Effector memory CD4-positive, alpha-beta T cell (primary cell): Measurements from ENCODE around the gene ITGBL1.

Source experiments
- DNase-seq, 3 donors: peaks; one replicate each; pipeline ENCODE4 v3.0.0-alpha.2; 2020
- H3K27ac ChIP-seq: 2 replicates; pipeline ENCODE4 v1.7.0; 2013; ENCODE audit warnings: mild to moderate bottlenecking, low read length, moderate library complexity; ENCODE audit not compliant: insufficient read depth, poor library complexity, severe bottlenecking
- H3K27me3 ChIP-seq: replicated peaks from 2 replicates; pipeline ENCODE4 v1.7.0; 2013; ENCODE audit warnings: mild to moderate bottlenecking, low read length; ENCODE audit not compliant: insufficient read depth, control insufficient read depth, poor library complexity, severe bottlenecking
- H3K36me3 ChIP-seq: 2 replicates; pipeline ENCODE4 v1.7.0; 2013; ENCODE audit warnings: mild to moderate bottlenecking, low read length, moderate library complexity; ENCODE audit not compliant: control insufficient read depth, insufficient read depth
- H3K4me1 ChIP-seq: 2 replicates; pipeline ENCODE4 v1.7.0; 2013; ENCODE audit warnings: low read length, mild to moderate bottlenecking; ENCODE audit not compliant: control insufficient read depth, insufficient read depth, poor library complexity, severe bottlenecking
- H3K4me3 ChIP-seq: 2 replicates; pipeline ENCODE4 v1.7.0; 2013; ENCODE audit warnings: low read length, low read depth, mild to moderate bottlenecking; ENCODE audit not compliant: insufficient read depth, poor library complexity, severe bottlenecking
- H3K9me3 ChIP-seq: 2 replicates; pipeline ENCODE4 v1.7.0; 2013; ENCODE audit warnings: mild to moderate bottlenecking, low read length, moderate library complexity; ENCODE audit not compliant: control insufficient read depth
- total RNA-seq, 3 donors: gene quantifications; one replicate each; lab custom pipeline; 2026; lab: John Stamatoyannopoulos, UW

The ITGBL1 gene
- 0 reads per million in 3 donors for total RNA-seq

DNA sequence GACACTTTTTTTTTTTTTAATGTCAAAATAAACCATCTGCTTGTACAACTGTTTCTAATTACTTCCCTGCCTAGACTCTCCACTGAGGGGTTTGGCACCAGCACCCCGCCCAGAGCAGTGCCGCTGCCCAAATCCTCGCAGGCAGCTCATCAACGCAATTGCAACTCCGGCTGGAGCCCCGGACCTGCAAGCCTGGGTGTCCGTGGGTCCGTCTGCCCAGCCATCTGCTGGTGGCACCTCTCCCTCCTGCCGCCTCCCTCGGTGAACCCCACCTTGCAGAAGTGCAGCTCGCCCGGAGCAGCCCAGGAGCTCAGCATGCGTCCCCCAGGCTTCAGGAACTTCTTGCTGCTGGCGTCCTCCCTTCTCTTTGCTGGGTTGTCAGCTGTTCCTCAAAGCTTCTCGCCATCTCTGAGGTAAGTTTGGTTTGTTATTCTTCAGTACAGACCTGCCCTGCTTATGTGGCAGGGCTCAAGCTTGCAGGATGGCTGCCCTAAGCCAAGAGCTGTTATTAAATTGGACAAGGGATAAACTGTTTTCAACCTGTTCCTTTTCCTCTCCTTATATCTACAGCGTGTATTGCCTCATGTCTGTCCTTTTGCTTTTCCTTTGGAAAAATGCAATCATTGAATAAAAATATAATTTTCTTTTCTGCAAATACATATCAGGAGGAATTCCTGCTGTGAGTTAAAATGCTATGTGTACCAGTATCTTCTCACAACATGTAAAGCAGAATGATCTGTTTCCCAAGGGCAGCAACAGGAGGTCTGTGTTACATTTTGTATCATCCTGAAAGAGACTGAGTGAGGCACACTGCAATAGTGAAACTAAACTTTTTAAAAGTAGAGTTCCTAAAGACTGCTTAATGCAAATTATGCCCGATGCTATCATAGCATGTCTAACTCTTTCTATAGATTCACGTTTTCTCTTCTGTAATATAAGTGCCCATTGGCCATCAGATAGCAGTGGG lies at the start of gene ITGBL1:
Gene ITGBL1 (plus strand): TSS at position 157 of the 967 bp plus-strand sequence. CDS start 159 bp downstream, at position 316.
- H3K9me3 ChIP-seq = no peaks in the 10 kb centered on the region
- H3K27me3 ChIP-seq = no peaks in the 10 kb centered on the region
- no peak within 1 kb of the TSS for H3K27ac ChIP-seq
- H3K4me3 ChIP-seq = peak within 1 kb of the TSS; percentile 25
- no peaks in the 10 kb centered on the region for H3K36me3 ChIP-seq
- no peak for DNase-seq
- no peaks in the 10 kb centered on the region for H3K4me1 ChIP-seq

GRCh38 chr13:101406791-101407190 lies 45.7 kb upstream of the ITGBL1 start:
- Histone ChIP-seq H3K27me3 (no peaks in the 10 kb centered on the region), H3K27ac (no peak overlapping the region), H3K36me3 (no peaks in the 10 kb centered on the region), H3K9me3 (no peaks in the 10 kb centered on the region), H3K4me1 (no peaks in the 10 kb centered on the region), H3K4me3 (no peak overlapping the region)
- DNase-seq = no peak

GRCh38 chr13:101408154-101408553 lies 44.3 kb upstream of the ITGBL1 start:
- H3K4me1 ChIP-seq = no peaks in the 10 kb centered on the region
- H3K9me3 ChIP-seq = no peaks in the 10 kb centered on the region
- no peak overlapping the region for H3K27ac ChIP-seq
- H3K36me3 ChIP-seq = no peaks in the 10 kb centered on the region
- DNase-seq = no peak
- H3K27me3 ChIP-seq = no peaks in the 10 kb centered on the region
- no peak overlapping the region for H3K4me3 ChIP-seq

GRCh38 chr13:101408992-101409656 lies 43.4 kb upstream of the ITGBL1 start:
- H3K4me3 ChIP-seq = no peak overlapping the region

GRCh38 chr13:101412076-101412475 lies 40.4 kb upstream of the ITGBL1 start:
- no peak for DNase-seq

More at GRCh38 chr13:101408992-101409656, 43.4 kb upstream of the ITGBL1 start:
- DNase-seq = no peak
- no peaks in the 10 kb centered on the region for H3K9me3 ChIP-seq
- H3K36me3 ChIP-seq = no peaks in the 10 kb centered on the region
- H3K27ac ChIP-seq = no peak overlapping the region
- H3K4me1 ChIP-seq = no peaks in the 10 kb centered on the region
- no peaks in the 10 kb centered on the region for H3K27me3 ChIP-seq

DNA sequence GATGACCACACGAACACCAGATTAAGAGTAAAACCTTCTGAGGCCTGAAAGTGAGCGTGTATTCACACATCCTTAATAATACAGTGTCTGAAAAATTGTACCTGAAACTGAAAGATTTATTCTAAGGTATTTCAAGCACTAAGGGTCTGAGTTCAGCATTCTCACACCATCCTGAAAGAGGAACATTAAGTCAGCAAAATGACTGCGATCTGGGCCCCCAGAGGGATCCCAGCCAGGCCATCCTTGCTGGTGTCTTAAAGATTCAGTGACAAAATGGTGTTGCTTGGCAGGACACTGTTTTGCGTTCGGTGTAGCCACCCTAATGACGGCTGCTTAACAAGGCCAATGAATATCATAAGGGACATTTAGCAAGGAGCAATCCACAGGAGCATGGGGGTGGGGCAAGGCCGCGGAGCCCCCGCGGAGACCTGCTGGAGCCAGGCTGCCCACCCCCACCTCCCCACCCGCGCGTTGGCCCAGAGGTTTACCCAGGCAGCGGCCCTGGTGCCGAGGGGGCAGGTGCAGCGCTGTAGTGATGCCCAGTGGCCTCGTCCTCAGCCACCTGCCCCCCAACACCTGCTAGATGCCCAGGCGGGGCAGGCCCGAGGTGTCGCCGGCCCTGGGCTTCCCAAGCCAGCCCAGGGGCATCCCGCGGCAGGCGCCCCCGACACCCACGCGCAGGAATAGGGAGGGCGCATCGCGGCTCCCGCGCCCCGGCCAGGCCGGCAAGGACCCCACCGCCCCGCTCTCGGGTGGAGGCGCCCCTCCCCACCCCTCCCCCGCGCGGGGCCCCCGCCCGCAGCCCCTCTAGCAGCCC lies 36.9 kb upstream of the ITGBL1 start:
- no peak overlapping the region for H3K27ac ChIP-seq
- no peaks in the 10 kb centered on the region for H3K4me1 ChIP-seq
- H3K9me3 ChIP-seq = no peaks in the 10 kb centered on the region
- no peak for DNase-seq
- no peaks in the 10 kb centered on the region for H3K36me3 ChIP-seq
- H3K27me3 ChIP-seq = no peaks in the 10 kb centered on the region
- no peak overlapping the region for H3K4me3 ChIP-seq

More at GRCh38 chr13:101412076-101412475, 40.4 kb upstream of the ITGBL1 start:
- Histone ChIP-seq H3K4me3 (no peak overlapping the region), H3K4me1 (no peaks in the 10 kb centered on the region), H3K36me3 (no peaks in the 10 kb centered on the region), H3K27me3 (no peaks in the 10 kb centered on the region), H3K9me3 (no peaks in the 10 kb centered on the region), H3K27ac (no peak overlapping the region)

GRCh38 chr13:101416181-101417042 lies 36.1 kb upstream of the ITGBL1 start, which contains the start of gene NALCN:
NALCN (minus strand) TSS chr13:101416508; CDS start chr13:101399126, 17,382 bp downstream.
- DNase-seq = no peak
- Histone ChIP-seq H3K4me3 (no peak within 1 kb of the TSS), H3K27ac (no peak within 1 kb of the TSS), H3K36me3 (no peaks in the 10 kb centered on the region), H3K4me1 (no peaks in the 10 kb centered on the region), H3K27me3 (no peaks in the 10 kb centered on the region), H3K9me3 (no peaks in the 10 kb centered on the region)

- Histone ChIP-seq H3K4me3 (no peak overlapping the region), H3K4me1 (no peaks in the 10 kb centered on the region), H3K9me3 (no peaks in the 10 kb centered on the region), H3K36me3 (no peaks in the 10 kb centered on the region), H3K27me3 (no peaks in the 10 kb centered on the region), H3K27ac (no peak overlapping the region)
- no peak for DNase-seq
Measured at GRCh38 chr13:101417043-101417406, 35.5 kb upstream of the ITGBL1 start.

GRCh38 chr13:101417501-101417900 lies 35.0 kb upstream of the ITGBL1 start:
- Histone ChIP-seq H3K9me3 (no peaks in the 10 kb centered on the region), H3K27ac (no peak overlapping the region), H3K27me3 (no peaks in the 10 kb centered on the region), H3K4me3 (no peak overlapping the region), H3K36me3 (no peaks in the 10 kb centered on the region), H3K4me1 (no peaks in the 10 kb centered on the region)
- no peak for DNase-seq
